IMR-90 (cell line): Measurements from ENCODE around the gene ADH1A. TPM values are rescaled to one million over a fixed set of nuclear protein-coding genes. Genes with fewer than 3 reads are reported as not detected.

Experiments
- ATAC-seq: fragments of 200-7000 bp; cut with Tn5 transposase; 2 replicates; pipeline ENCODE4 v1.9.1; 2020; ENCODE audit warnings: low read depth, mild to moderate bottlenecking, moderate library complexity
- BruUV-seq: library from RNA; stranded (reverse); fragments of 400-500 nt; replicated peaks from 2 replicates; lab custom pipeline; 2021; lab: Mats Ljungman, UMichigan
- CTCF ChIA-PET: fragments of 300-600 bp; formaldehyde crosslinking; extraction: SDS; loops from one replicate; lab custom pipeline; 2021; ENCODE audit warnings: antibody characterized with exemption; lab: Yijun Ruan, JAX
- POLR2A ChIA-PET: fragments of 300-600 bp; sonication (Branson Sonifier 250); formaldehyde crosslinking; loops from one replicate; lab custom pipeline; 2022; ENCODE audit warnings: antibody characterized with exemption; ENCODE audit not compliant: unreplicated experiment; lab: Charles Lee
- DNase-seq: peaks from one replicate; pipeline ENCODE4 v3.0.0; 2013
- H2AFZ ChIP-seq: replicated peaks from 2 replicates; pipeline ENCODE3; 2013; ENCODE audit warnings: low read length, mild to moderate bottlenecking; ENCODE audit not compliant: poor library complexity
- H2AK5ac ChIP-seq: 2 replicates; pipeline ENCODE4 v1.6.1; 2013; ENCODE audit warnings: low read depth, low read length, inconsistent platforms
- H2AK9ac ChIP-seq: replicated peaks from 2 replicates; pipeline ENCODE3; 2013; ENCODE audit warnings: mild to moderate bottlenecking, low read depth, low read length, moderate library complexity; ENCODE audit not compliant: poor library complexity
- H2BK120ac ChIP-seq: 2 replicates; pipeline ENCODE4 v1.6.1; 2013; ENCODE audit warnings: low read depth, low read length, inconsistent platforms
- H2BK15ac ChIP-seq: 3 replicates; pipeline ENCODE4 v1.6.1; 2013; ENCODE audit warnings: low read depth, low read length, inconsistent platforms
- H2BK20ac ChIP-seq: 2 replicates; pipeline ENCODE4 v1.6.1; 2013; ENCODE audit warnings: low read depth, mild to moderate bottlenecking, inconsistent platforms, low read length, moderate library complexity
- H2BK5ac ChIP-seq: 2 replicates; pipeline ENCODE4 v1.6.1; 2013; ENCODE audit warnings: mild to moderate bottlenecking, low read depth, low read length, inconsistent platforms; ENCODE audit not compliant: poor library complexity, severe bottlenecking
- H3K14ac ChIP-seq: replicated peaks from 2 replicates; pipeline ENCODE4 v1.6.1; 2013; ENCODE audit warnings: low read depth, low read length, inconsistent platforms
- H3K18ac ChIP-seq: 2 replicates; pipeline ENCODE4 v1.6.1; 2013; ENCODE audit warnings: low read depth, low read length, control low read depth
- H3K23ac ChIP-seq: 2 replicates; pipeline ENCODE4 v1.6.1; 2013; ENCODE audit warnings: low read depth, low read length, inconsistent platforms
- H3K27ac ChIP-seq: 2 replicates; pipeline ENCODE4 v1.5.1; 2013; ENCODE audit warnings: mild to moderate bottlenecking, control low read depth, low read length; ENCODE audit not compliant: insufficient read depth
- H3K27me3 ChIP-seq: 2 replicates; pipeline ENCODE4 v1.6.1; 2013; ENCODE audit warnings: low read length; ENCODE audit not compliant: control insufficient read depth, insufficient read depth
- H3K36me3 ChIP-seq: 2 replicates; pipeline ENCODE4 v1.6.1; 2013; ENCODE audit warnings: low read length, mixed read lengths; ENCODE audit not compliant: control insufficient read depth, insufficient read depth
- H3K4ac ChIP-seq: 2 replicates; pipeline ENCODE4 v1.6.1; 2013; ENCODE audit warnings: low read depth, low read length, inconsistent platforms
- H3K4me1 ChIP-seq: 2 replicates; pipeline ENCODE4 v1.6.1; 2013; ENCODE audit warnings: low read length, mixed read lengths; ENCODE audit not compliant: control insufficient read depth, insufficient read depth
- H3K4me2 ChIP-seq: 2 replicates; pipeline ENCODE4 v1.6.1; 2013; ENCODE audit warnings: low read depth, mild to moderate bottlenecking, control low read depth, low read length, moderate library complexity
- H3K4me3 ChIP-seq: 2 replicates; pipeline ENCODE4 v1.5.1; 2013; ENCODE audit warnings: low read depth, mild to moderate bottlenecking, control low read depth, low read length, moderate library complexity; ENCODE audit not compliant: insufficient read depth
- H3K56ac ChIP-seq: 2 replicates; pipeline ENCODE4 v1.6.1; 2013; ENCODE audit warnings: low read length, inconsistent platforms; ENCODE audit not compliant: insufficient read depth; ENCODE audit errors: extremely low read depth
- H3K79me1 ChIP-seq, 2 experiments: 2 replicates each; pipeline ENCODE4 v1.6.1; 2013; ENCODE audit warnings: low read length in 2 of 2, inconsistent platforms in 1 of 2, low read depth in 1 of 2
- H3K9ac ChIP-seq: 2 replicates; pipeline ENCODE4 v1.6.1; 2013; ENCODE audit warnings: low read depth, low read length, control low read depth
- H3K9me1 ChIP-seq: 2 replicates; pipeline ENCODE4 v1.6.1; 2013; ENCODE audit warnings: low read length, inconsistent platforms; ENCODE audit not compliant: insufficient read depth
- H3K9me3 ChIP-seq: 2 replicates; pipeline ENCODE4 v1.6.1; 2013; ENCODE audit warnings: low read length; ENCODE audit not compliant: control insufficient read depth, insufficient read depth
- H4K20me1 ChIP-seq: 2 replicates; pipeline ENCODE4 v1.6.1; 2013; ENCODE audit warnings: low read length, inconsistent platforms; ENCODE audit not compliant: insufficient read depth
- H4K5ac ChIP-seq: 2 replicates; pipeline ENCODE4 v1.6.1; 2013; ENCODE audit warnings: mild to moderate bottlenecking, low read depth, low read length, control low read depth
- H4K8ac ChIP-seq, 2 experiments: 2 replicates each; pipeline ENCODE4 v1.6.1; 2013; ENCODE audit warnings: low read depth in 2 of 2, low read length in 2 of 2, control low read depth in 1 of 2, inconsistent platforms in 1 of 2
- H4K91ac ChIP-seq: 2 replicates; pipeline ENCODE4 v1.6.1; 2013; ENCODE audit warnings: low read depth, low read length, inconsistent platforms; ENCODE audit not compliant: insufficient read depth
- BHLHE40 ChIP-seq: fragments of 150-350 bp; IDR thresholded peaks from 2 replicates; pipeline ENCODE4 v1.6.1; 2016; ENCODE audit warnings: mild to moderate bottlenecking, low read depth, low read length
- CHD1 ChIP-seq: IDR thresholded peaks from 2 replicates; pipeline ENCODE4 v1.6.1; 2012; ENCODE audit warnings: low read depth, low read length, improper control_type of control experiment
- FOS ChIP-seq: fragments of 150-350 bp; IDR thresholded peaks from 2 replicates; pipeline ENCODE4 v1.6.1; 2016; ENCODE audit warnings: low read depth, low read length
- RCOR1 ChIP-seq: IDR thresholded peaks from 2 replicates; pipeline ENCODE4 v1.6.1; 2012; ENCODE audit warnings: mild to moderate bottlenecking, low read length, improper control_type of control experiment; ENCODE audit not compliant: insufficient replicate concordance
- SMC3 ChIP-seq: fragments of 150-350 bp; IDR thresholded peaks from 2 replicates; pipeline ENCODE4 v1.6.1; 2016; ENCODE audit warnings: low read depth, mild to moderate bottlenecking, antibody characterized with exemption, low read length, moderate library complexity
- WGBS, 2 experiments: methylation state at CpG; one replicate each; pipeline versions ENCODE4 v1.1.5 to v1.1.7; 2013; ENCODE audit warnings: missing lambda C conversion rate in 2 of 2; ENCODE audit not compliant: insufficient read length in 1 of 2; ENCODE audit errors: extremely low coverage in 2 of 2; 5-methylcytosine and 5-hydroxymethylcytosine counted together
- dilution Hi-C: fragments of 300-500 bp; cut with HindIII; formaldehyde crosslinking; loops from one replicate; pipeline ENCODE4 v1.14.3; 2018; ENCODE audit warnings: low sequenced_read_pairs; ENCODE audit not compliant: unreplicated experiment
- in situ Hi-C: fragments of 300-500 bp; cut with MboI; formaldehyde crosslinking; loops from 3 replicates; pipeline ENCODE4 v1.14.3; 2019; ENCODE audit warnings: low sequenced_read_pairs, inconsistent platforms, mixed read lengths
- intact Hi-C: fragments of 100-400 bp; cut with micrococcal nuclease; formaldehyde crosslinking; loops from 2 replicates; pipeline ENCODE4 v1.10.0; 2022
- polyA plus RNA-seq, 3 experiments: library from polyadenylated mRNA; depleted of rRNA; stranded (reverse); fragments of >200 nt; gene quantifications; 2 replicates each; pipeline ENCODE4 v1.2.3, GENCODE V29; 2012; ENCODE audit warnings: low replicate concordance in 1 of 3
- total RNA-seq: library from RNA; depleted of rRNA; stranded (reverse); fragments of >200 nt; gene quantifications from 2 replicates; pipeline ENCODE4 v1.2.3, GENCODE V29; 2012
- TF ChIP-seq, protein P1 (sequence below): conservative IDR thresholded peaks from 2 replicates; pipeline ENCODE4 v1.5.1; 2012; ENCODE audit warnings: mild to moderate bottlenecking, low read depth, low read length, improper control_type of control experiment

Gene ADH1A
- total and polyA plus RNA-seq, 2 of the 4 experiments (the other 2 are of a cell fraction) = not detected

DNA sequence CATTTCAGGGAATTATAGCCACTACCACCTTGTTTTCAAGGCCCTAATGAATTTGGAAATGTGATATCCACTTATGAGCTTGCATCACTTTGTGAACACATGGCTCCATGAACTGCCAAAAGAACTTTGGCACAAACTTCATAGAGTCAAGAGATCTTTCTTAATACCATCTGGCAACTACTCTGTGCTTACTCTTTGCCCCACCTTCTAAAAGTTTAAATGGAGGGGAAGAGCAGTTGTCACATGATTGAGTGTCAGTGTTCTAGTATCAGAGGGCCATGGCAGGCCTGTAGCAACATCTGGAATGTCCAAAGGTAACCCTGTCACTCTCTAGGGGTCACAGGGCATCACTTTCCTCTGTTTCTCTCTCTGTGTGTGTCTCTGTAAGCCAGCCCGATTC is 33.0 kb upstream of the ADH1A start:
- Histone ChIP-seq H2AFZ (no peak overlapping the region), H4K20me1 (no peaks in the 10 kb centered on the region), H4K5ac (peak overlapping the region; percentile 99), H3K9me1 (no peaks in the 10 kb centered on the region), H3K23ac (0 out of 2 replicates have a peak overlapping the region, but pooled peaks have one; percentile 35), H3K36me3 (no peaks in the 10 kb centered on the region), H2AK5ac (no peak overlapping the region), H4K91ac (peak overlapping the region; percentile 13; the same call in 1 of the 2 replicates), H2BK15ac (peak overlapping the region; percentile 20; the same call in 2 of the 3 replicates), H3K4me2 (no peak overlapping the region), H3K4me3 (no peak overlapping the region), H3K4me1 (peaks cover 9% of the 10 kb centered on the region; the same call in 1 of the 2 replicates), H3K18ac (peak overlapping the region; percentile 98), H2AK9ac (no peak overlapping the region), H3K14ac (0 out of 2 replicates have a peak overlapping the region, but pooled peaks have one; percentile 66), H3K79me1 (no peaks in the 10 kb centered on the region), H2BK20ac (peak overlapping the region; percentile 75; the same call in 1 of the 2 replicates), H3K27me3 (no peaks in the 10 kb centered on the region), H3K27ac (peak overlapping the region; percentile 93; the same call in 1 of the 2 replicates), H2BK5ac (peak overlapping the region; percentile 46), H3K9ac (no peak overlapping the region; the same call in 1 of the 2 replicates), H3K9me3 (peaks cover 8% of the 10 kb centered on the region; the same call in 1 of the 2 replicates), H3K56ac (no peak overlapping the region), H2BK120ac (peak overlapping the region; percentile 85; the same call in 1 of the 2 replicates), H3K4ac (peak overlapping the region; percentile 77; the same call in 1 of the 2 replicates), H4K8ac (peak overlapping the region; percentile 12 to 16; a peak in 2 of 4 replicates)
- ChIA-PET POLR2A (interaction anchor here (0.6 kb wide), 1 partner anchor 213 kb away, joined by 4 read pairs; no protein-coding TSS in a partner anchor), CTCF (no interaction called here)
- in situ Hi-C loops = no loop called here
- intact Hi-C loops = loop anchor here (2.0 kb wide), 1 partner anchor 79 kb away; no protein-coding TSS in a partner anchor
- no TSS peak for BruUV-seq
- peak; percentile 46 for DNase-seq
- ATAC-seq = peak; percentile 15; the same call in 1 of the 2 replicates
- WGBS, 2 experiments = no CpG with 5 or more reads among the region's 1 CpG
- TF ChIP-seq CHD1 (no peak), FOS (no peak), BHLHE40 (no peak), SMC3 (no peak), RCOR1 (no peak)
- TF ChIP-seq, protein P1, sequence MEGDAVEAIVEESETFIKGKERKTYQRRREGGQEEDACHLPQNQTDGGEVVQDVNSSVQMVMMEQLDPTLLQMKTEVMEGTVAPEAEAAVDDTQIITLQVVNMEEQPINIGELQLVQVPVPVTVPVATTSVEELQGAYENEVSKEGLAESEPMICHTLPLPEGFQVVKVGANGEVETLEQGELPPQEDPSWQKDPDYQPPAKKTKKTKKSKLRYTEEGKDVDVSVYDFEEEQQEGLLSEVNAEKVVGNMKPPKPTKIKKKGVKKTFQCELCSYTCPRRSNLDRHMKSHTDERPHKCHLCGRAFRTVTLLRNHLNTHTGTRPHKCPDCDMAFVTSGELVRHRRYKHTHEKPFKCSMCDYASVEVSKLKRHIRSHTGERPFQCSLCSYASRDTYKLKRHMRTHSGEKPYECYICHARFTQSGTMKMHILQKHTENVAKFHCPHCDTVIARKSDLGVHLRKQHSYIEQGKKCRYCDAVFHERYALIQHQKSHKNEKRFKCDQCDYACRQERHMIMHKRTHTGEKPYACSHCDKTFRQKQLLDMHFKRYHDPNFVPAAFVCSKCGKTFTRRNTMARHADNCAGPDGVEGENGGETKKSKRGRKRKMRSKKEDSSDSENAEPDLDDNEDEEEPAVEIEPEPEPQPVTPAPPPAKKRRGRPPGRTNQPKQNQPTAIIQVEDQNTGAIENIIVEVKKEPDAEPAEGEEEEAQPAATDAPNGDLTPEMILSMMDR = no peak
- dilution Hi-C loops = no loop called here
